ENCODE data around the gene NEO1.
"Not testable (repeated sequence)": the region's sequence is repeated elsewhere in the genome, so short reads cannot be mapped to it uniquely, and the experiment has no call there.

DNA sequence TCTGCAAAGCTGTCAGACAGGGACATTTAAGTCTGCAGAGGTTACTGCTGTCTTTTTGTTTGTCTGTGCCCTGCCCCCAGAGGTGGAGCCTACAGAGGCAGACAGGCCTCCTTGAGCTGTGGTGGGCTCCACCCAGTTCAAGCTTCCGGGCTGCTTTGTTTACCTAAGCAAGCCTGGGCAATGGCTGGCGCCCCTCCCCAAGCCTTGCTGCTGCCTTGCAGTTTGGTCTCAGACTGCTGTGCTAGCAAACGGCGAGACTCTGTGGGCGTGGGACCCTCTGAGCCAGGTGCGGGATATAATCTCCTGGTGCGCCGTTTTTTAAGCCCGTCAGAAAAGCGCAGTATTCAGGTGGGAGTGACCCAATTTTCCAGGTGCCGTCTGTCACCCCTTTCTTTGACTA, 169.2 kb downstream of the NEO1 start:
- not testable (repeated sequence) for TF ChIP-seq CTCF (IDR thresholded peaks at IDR 0.05); ZFX (IDR thresholded peaks at IDR 0.05; ENCODE audit: borderline replicate concordance)
